ENCODE results near the gene HOXB7.

Gene HOXB7

GRCh38 chr17:48565925-48566710 lies 44.7 kb downstream of the HOXB7 start:
- DNase-seq (ENCODE audit: low read depth in 2 of 2): no peak

- DNase-seq (ENCODE audit: low read depth in 2 of 2): no peak
These were observed 45.7 kb downstream of the HOXB7 start for GRCh38 chr17:48565022-48565554.

GRCh38 chr17:48564188-48565021 lies 46.4 kb downstream of the HOXB7 start:
- no peak for DNase-seq (ENCODE audit: low read depth in 2 of 2)

- DNase-seq (ENCODE audit: low read depth in 2 of 2): no peak
These were observed 47.0 kb downstream of the HOXB7 start for GRCh38 chr17:48563867-48564187.

- no peak for DNase-seq (ENCODE audit: low read depth in 2 of 2)
These were observed 47.4 kb downstream of the HOXB7 start for GRCh38 chr17:48563385-48563838.

- DNase-seq (ENCODE audit: low read depth in 2 of 2): no peak
These were observed 47.9 kb downstream of the HOXB7 start for GRCh38 chr17:48562934-48563333.

- no peak for DNase-seq (ENCODE audit: low read depth in 2 of 2)
These were observed 48.7 kb downstream of the HOXB7 start for GRCh38 chr17:48561884-48562810.

GRCh38 chr17:48559840-48560817 lies 50.7 kb downstream of the HOXB7 start:
- no peak for DNase-seq (ENCODE audit: low read depth in 2 of 2)

GRCh38 chr17:48559122-48559839 lies 51.5 kb downstream of the HOXB7 start:
- no peak for DNase-seq (ENCODE audit: low read depth in 2 of 2)

- no peak for DNase-seq (ENCODE audit: low read depth in 2 of 2)
These were observed 52.0 kb downstream of the HOXB7 start for GRCh38 chr17:48558831-48559121.

- DNase-seq (ENCODE audit: low read depth in 2 of 2): no peak
These were observed 52.6 kb downstream of the HOXB7 start for GRCh38 chr17:48558057-48558830.
